ENCODE data around the gene HASPIN.
A peak's percentile ranks its signal among the peaks of the same experiment; 100 is the strongest.

The HASPIN gene

GRCh38 chr17:3723556-3724377 lies at the start of gene HASPIN:
HASPIN (plus strand) TSS chr17:3723903; CDS start chr17:3723936, 33 bp downstream.
- peak within 1 kb of the TSS; percentile 79 for H3K4me3 ChIP-seq (ENCODE audit: low read depth, low read length)
- TF ChIP-seq, protein P1, sequence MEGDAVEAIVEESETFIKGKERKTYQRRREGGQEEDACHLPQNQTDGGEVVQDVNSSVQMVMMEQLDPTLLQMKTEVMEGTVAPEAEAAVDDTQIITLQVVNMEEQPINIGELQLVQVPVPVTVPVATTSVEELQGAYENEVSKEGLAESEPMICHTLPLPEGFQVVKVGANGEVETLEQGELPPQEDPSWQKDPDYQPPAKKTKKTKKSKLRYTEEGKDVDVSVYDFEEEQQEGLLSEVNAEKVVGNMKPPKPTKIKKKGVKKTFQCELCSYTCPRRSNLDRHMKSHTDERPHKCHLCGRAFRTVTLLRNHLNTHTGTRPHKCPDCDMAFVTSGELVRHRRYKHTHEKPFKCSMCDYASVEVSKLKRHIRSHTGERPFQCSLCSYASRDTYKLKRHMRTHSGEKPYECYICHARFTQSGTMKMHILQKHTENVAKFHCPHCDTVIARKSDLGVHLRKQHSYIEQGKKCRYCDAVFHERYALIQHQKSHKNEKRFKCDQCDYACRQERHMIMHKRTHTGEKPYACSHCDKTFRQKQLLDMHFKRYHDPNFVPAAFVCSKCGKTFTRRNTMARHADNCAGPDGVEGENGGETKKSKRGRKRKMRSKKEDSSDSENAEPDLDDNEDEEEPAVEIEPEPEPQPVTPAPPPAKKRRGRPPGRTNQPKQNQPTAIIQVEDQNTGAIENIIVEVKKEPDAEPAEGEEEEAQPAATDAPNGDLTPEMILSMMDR (IDR thresholded peaks at IDR 0.05; ENCODE audit: insufficient read depth, low read depth, low read length, missing control alignments): peak; percentile 33
- peak; percentile 96 for DNase-seq (ENCODE audit: low read depth)

DNA sequence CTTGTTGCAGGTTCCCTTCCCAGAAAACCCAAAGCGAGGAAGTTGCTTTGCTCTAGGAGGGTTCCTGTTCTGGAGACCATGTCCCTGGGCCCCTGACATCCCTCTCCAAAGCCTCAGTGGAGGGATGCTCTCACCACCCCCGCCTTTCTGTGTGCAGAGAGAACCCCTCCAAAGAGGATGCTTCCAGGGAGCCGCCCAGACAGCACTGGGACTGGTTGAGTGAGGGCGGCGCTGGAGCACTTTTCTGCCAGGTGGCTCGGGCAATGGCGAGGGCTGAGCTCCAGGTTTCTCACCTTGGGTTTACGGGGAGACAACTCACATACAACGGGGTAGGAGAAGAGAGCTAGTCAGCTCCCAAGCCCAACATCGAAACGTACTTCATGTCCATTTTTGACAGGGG lies 47.8 kb upstream of the HASPIN start:
- no peak overlapping the region for H3K4me3 ChIP-seq (ENCODE audit: low read depth, low read length)
- no peak for DNase-seq (ENCODE audit: low read depth)
- TF ChIP-seq, protein P1 (IDR thresholded peaks at IDR 0.05; ENCODE audit: insufficient read depth, low read depth, low read length, missing control alignments): no peak

GRCh38 chr17:3678095-3678820 lies 45.4 kb upstream of the HASPIN start:
- DNase-seq (ENCODE audit: low read depth): no peak
- TF ChIP-seq, protein P1 (IDR thresholded peaks at IDR 0.05; ENCODE audit: insufficient read depth, low read depth, low read length, missing control alignments): no peak
- no peak overlapping the region for H3K4me3 ChIP-seq (ENCODE audit: low read depth, low read length)

DNA sequence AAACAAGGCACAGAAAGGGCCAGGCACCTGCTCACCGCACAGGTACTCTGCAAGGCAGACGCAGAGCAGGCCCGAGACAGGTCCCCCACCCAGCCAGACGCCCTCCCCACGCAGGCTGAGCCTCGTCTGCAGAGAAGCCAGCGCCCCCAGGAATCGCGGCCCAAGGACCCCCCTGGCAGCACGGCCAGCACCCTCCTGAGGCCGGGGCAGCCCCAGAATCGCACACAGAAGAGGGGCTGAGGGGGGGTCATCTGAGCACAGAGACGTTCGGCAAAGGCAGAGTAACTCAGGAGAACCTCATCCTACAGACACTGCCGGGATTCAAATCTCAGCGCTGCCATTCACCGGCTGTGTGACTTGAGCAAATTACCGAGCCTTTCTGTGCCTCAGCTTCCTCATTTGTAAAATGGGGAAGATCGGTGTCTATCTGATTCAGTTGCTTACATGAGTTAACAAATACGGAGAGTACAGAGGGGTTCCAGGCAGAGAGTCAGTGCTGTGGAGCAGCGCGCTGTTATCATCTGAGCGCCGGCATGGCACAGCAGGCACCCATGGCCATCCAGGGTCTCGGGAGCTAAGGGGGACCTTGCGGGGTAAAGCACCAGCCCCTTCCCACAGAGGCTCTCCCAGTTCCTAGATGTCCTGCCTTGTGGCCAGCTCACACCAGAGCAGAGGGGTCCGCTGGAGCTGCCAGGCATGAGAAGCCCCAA lies 44.7 kb upstream of the HASPIN start:
- no peak overlapping the region for H3K4me3 ChIP-seq (ENCODE audit: low read depth, low read length)
- TF ChIP-seq, protein P1 (IDR thresholded peaks at IDR 0.05; ENCODE audit: insufficient read depth, low read depth, low read length, missing control alignments): no peak
- DNase-seq (ENCODE audit: low read depth): no peak

DNA sequence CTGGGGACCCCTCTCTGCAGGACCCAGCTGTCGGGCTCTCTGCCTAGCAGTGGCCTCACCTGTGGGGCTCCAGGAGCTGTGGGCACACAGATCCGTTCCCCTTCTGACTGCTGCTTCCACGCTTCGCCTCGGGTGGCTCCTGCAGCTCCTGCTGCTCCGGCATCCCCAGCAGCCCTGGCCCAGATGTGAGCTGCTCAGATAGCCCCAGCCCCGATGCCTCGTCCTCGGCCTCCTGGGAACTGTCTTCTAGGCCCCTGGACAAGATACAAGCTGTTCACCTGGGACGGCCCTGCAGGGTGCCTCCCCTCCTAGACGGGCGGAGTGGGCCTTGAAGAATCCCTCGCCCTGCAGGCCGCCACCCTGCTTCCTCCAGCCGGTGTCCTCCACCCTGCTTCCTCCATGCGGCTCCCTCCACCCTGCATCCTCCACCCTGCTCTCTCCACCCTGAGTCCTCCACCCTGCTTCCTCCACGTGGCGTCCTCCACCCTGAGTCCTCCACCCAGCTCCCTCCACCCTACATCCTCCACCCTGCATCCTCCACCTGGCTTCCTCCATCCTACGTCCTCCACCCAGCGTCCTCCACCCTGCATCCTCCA lies 44.1 kb upstream of the HASPIN start:
- no peak for DNase-seq (ENCODE audit: low read depth)
- TF ChIP-seq, protein P1 (IDR thresholded peaks at IDR 0.05; ENCODE audit: insufficient read depth, low read depth, low read length, missing control alignments): no peak
- no peak overlapping the region for H3K4me3 ChIP-seq (ENCODE audit: low read depth, low read length)

DNA sequence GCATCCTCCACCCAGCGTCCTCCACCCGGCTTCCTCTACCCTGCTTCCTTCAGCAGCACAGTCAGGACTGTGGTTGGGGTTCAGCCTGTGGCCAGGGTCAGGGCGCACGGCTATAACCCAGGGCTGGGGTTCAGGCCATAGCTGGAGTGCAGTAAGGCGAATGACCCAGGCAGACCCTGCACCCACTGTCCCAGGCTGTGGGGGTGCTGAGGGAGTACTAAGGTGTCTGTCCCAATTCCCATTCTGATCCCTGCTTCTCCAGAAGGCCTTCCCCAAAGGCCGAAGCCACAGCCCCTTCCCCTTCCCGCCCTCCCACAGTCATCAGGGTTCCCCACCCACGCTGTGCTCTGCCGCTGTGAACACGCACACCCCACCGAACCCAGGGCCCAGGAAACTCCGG lies 42.6 kb upstream of the HASPIN start:
- DNase-seq (ENCODE audit: low read depth): no peak
- no peak overlapping the region for H3K4me3 ChIP-seq (ENCODE audit: low read depth, low read length)
- TF ChIP-seq, protein P1 (IDR thresholded peaks at IDR 0.05; ENCODE audit: insufficient read depth, low read depth, low read length, missing control alignments): no peak
